ENCODE results near the gene SORCS1.

SORCS1 gene

GRCh38 chr10:106542461-106542860, 622.0 kb downstream of the SORCS1 start:
- in situ Hi-C loops (cut with HindIII; ENCODE audit: low sequenced_read_pairs): no loop called here
- no peak overlapping the region for H3K4me3 ChIP-seq (ENCODE audit: low read depth, low read length)
- no peak for DNase-seq (ENCODE audit: low read depth, low spot score)
- no peak for TF ChIP-seq CTCF (IDR thresholded peaks at IDR 0.05; ENCODE audit: low read depth, low read length)

DNA sequence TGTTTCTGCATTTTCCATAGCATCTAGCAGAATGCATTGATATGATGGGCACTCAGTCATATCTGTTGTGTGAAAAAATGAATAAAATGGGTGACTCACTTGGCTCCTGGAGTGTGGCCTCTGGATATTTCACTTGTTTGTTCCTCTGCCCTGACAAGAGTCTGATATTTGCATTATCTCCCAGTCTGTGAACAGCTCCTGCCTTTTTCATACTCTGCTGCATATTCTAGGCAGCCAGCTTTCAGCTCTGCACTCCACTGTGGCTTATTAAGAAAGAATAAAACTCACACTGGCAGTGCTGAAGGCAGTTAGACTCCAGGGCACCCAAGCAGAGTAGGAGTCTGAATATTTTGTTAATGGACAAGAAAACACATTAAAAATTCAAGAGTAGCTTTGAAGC, 623.9 kb downstream of the SORCS1 start:
- no peak overlapping the region for H3K4me3 ChIP-seq (ENCODE audit: low read depth, low read length)
- no peak for TF ChIP-seq CTCF (IDR thresholded peaks at IDR 0.05; ENCODE audit: low read depth, low read length)
- DNase-seq (ENCODE audit: low read depth, low spot score): peak; percentile 51
- in situ Hi-C loops (cut with HindIII; ENCODE audit: low sequenced_read_pairs): no loop called here

DNA sequence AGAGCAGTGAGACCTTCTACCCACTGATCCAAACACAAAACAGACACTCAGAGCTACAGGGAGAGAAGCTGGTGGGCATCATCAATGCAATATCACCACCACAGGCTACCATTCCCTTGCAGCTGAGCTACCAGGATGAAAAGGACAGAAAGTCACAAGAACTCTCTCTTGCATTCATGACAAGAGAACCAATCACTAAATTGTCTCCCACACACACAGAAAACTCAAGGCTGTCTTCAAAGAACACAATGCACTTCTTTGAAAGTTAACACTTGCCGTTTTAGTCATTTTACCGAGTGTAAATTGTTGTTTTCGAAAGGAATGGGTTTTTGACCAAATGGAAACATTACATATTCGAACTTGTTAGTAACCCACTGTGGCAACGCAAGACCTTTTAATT, 626.6 kb downstream of the SORCS1 start:
- in situ Hi-C loops (cut with HindIII; ENCODE audit: low sequenced_read_pairs): no loop called here
- no peak for TF ChIP-seq CTCF (IDR thresholded peaks at IDR 0.05; ENCODE audit: low read depth, low read length)
- H3K4me3 ChIP-seq (ENCODE audit: low read depth, low read length): no peak overlapping the region
- DNase-seq (ENCODE audit: low read depth, low spot score): no peak

DNA sequence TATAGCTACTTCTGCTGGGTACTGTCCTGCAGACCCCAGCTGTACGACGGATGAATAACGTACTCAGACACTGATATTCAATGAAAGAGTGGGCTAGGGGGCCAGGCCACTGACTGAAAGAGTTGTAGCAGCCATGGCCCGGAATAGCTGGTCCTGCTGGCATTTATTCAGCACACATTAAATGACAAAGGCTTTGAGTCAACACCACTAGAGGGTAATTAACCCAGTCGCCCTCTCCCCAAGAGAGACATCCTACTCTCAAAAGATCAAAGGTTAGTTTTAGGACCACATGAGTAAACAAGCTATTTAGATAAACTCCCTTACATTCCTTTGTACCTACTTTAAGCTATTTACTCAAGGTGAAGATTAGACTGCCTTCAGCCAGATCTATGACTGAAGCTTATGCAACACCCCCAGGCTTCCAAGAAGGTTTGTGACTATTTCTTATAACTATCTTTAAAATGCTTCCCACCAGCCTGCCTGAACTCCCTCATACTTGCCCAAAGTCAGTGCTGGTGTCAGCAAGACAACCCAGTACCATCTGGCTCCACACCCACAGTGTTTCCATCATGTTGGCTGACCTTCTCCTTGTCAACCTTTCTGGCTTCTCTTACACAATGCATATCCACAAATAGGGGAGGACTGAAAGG, 629.1 kb downstream of the SORCS1 start:
- H3K4me3 ChIP-seq (ENCODE audit: low read depth, low read length): no peak overlapping the region
- no peak for TF ChIP-seq CTCF (IDR thresholded peaks at IDR 0.05; ENCODE audit: low read depth, low read length)
- DNase-seq (ENCODE audit: low read depth, low spot score): no peak
- in situ Hi-C loops (cut with HindIII; ENCODE audit: low sequenced_read_pairs): no loop called here

DNA sequence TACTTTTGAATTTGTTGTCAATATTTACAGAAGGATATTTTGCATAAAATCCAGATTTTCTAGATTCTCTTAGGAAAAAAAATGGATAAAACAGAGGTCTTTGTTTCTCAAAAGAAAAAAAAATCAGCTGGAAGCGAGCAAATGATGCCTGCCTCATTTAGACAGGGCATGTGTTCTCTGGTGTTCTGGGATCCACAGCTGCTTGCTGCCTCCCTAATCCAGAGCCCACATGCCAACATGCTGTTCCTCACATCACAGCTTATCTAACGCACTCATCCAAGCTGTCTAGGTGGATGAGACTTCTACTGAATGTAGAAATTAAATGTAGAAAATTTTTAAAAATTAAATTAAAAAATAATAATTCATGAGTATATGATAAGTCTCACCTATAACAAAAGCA, 630.1 kb downstream of the SORCS1 start:
- TF ChIP-seq CTCF (IDR thresholded peaks at IDR 0.05; ENCODE audit: low read depth, low read length): no peak
- in situ Hi-C loops (cut with HindIII; ENCODE audit: low sequenced_read_pairs): no loop called here
- no peak overlapping the region for H3K4me3 ChIP-seq (ENCODE audit: low read depth, low read length)
- DNase-seq (ENCODE audit: low read depth, low spot score): no peak

DNA sequence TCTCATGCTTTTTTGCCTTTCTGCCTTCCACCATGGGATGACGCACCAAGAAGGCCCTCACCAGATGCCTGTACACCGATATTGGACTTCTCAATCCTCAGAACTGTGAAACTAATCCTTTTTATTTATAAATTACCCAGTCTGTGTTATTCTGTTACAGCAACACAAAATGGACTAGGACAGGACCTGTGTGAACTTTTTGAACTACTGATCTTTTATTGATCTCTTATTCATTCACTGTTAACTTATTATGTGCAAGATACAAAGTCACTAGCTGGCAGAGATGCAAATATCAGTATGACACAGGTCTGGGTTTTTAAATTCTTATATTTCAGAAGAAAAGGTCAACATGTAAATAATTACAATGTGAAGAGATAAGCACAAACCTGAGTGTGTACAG, 635.8 kb downstream of the SORCS1 start:
- no peak for TF ChIP-seq CTCF (IDR thresholded peaks at IDR 0.05; ENCODE audit: low read depth, low read length)
- in situ Hi-C loops (cut with HindIII; ENCODE audit: low sequenced_read_pairs): no loop called here
- no peak overlapping the region for H3K4me3 ChIP-seq (ENCODE audit: low read depth, low read length)
- DNase-seq (ENCODE audit: low read depth, low spot score): no peak

- DNase-seq (ENCODE audit: low read depth, low spot score): peak; percentile 26
- no peak for TF ChIP-seq CTCF (IDR thresholded peaks at IDR 0.05; ENCODE audit: low read depth, low read length)
- H3K4me3 ChIP-seq (ENCODE audit: low read depth, low read length): no peak overlapping the region
- in situ Hi-C loops (cut with HindIII; ENCODE audit: low sequenced_read_pairs): no loop called here
These were observed 638.7 kb downstream of the SORCS1 start for GRCh38 chr10:106525835-106526234.

All from astrocyte of the spinal cord (primary cell).